Endothelial cell of umbilical vein (primary cell): ENCODE results near the gene SPAM1.

ENCODE experiments used
- POLR2A ChIP-seq: IDR thresholded peaks from 2 replicates; pipeline ENCODE4 v1.6.1; 2012; ENCODE audit warnings: low read depth, mild to moderate bottlenecking, control low read depth, low read length
- TF ChIP-seq, protein P1 (sequence below), 2 donors: IDR thresholded peaks; 1 replicate in 1 of 2; 2 replicates in 1 of 2; pipeline ENCODE4 v1.5.1; 2011; ENCODE audit warnings: low read length in 2 of 2, mild to moderate bottlenecking in 2 of 2, moderate library complexity in 2 of 2, control low read depth in 1 of 2, inconsistent platforms in 1 of 2, low read depth in 1 of 2; ENCODE audit not compliant: insufficient read depth in 1 of 2; ENCODE audit errors: extremely low read depth in 1 of 2

GRCh38 chr7:123996327-123996625 is 71.2 kb downstream of the SPAM1 start:
- TF ChIP-seq, protein P1, sequence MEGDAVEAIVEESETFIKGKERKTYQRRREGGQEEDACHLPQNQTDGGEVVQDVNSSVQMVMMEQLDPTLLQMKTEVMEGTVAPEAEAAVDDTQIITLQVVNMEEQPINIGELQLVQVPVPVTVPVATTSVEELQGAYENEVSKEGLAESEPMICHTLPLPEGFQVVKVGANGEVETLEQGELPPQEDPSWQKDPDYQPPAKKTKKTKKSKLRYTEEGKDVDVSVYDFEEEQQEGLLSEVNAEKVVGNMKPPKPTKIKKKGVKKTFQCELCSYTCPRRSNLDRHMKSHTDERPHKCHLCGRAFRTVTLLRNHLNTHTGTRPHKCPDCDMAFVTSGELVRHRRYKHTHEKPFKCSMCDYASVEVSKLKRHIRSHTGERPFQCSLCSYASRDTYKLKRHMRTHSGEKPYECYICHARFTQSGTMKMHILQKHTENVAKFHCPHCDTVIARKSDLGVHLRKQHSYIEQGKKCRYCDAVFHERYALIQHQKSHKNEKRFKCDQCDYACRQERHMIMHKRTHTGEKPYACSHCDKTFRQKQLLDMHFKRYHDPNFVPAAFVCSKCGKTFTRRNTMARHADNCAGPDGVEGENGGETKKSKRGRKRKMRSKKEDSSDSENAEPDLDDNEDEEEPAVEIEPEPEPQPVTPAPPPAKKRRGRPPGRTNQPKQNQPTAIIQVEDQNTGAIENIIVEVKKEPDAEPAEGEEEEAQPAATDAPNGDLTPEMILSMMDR (IDR thresholded peaks at IDR 0.05; ENCODE audit: extremely low read depth in 1 of 2, insufficient read depth in 1 of 2, low read depth in 1 of 2, low read length in 2 of 2) = no peak
- TF ChIP-seq POLR2A = no peak
